T-helper 17 cell (primary cell): Measurements from ENCODE around the gene KANSL3. TPM values are rescaled to one million over a fixed set of nuclear protein-coding genes. Genes with fewer than 3 reads are reported as not detected.

Experiments used
- ATAC-seq: fragments of 150-1000 bp; cut with Tn5 transposase; 2 replicates; pipeline ENCODE4 v1.10.0; 2021; ENCODE audit warnings: mild to moderate bottlenecking, moderate library complexity
- DNase-seq, 3 donors: peaks; one replicate each; pipeline versions ENCODE4 v3.0.0 to v3.0.0-alpha.2; 2020 to 2021
- H3K9me3 ChIP-seq: one replicate; pipeline ENCODE4 v1.7.0; 2013; ENCODE audit warnings: low read length, mild to moderate bottlenecking; ENCODE audit not compliant: control insufficient read depth, poor library complexity, severe bottlenecking
- H3K27ac Mint-ChIP-seq: one replicate; pipeline ENCODE4 v1.8.0; 2022; ENCODE audit warnings: mild to moderate bottlenecking, moderate library complexity, mixed read lengths
- H3K27me3 Mint-ChIP-seq: one replicate; pipeline ENCODE4 v1.8.0; 2022; ENCODE audit warnings: mixed read lengths
- H3K36me3 Mint-ChIP-seq: one replicate; pipeline ENCODE4 v1.8.0; 2022; ENCODE audit warnings: low read depth, mixed read lengths
- H3K4me1 Mint-ChIP-seq: one replicate; pipeline ENCODE4 v1.8.0; 2022; ENCODE audit warnings: mild to moderate bottlenecking, mixed read lengths
- H3K4me3 Mint-ChIP-seq: one replicate; pipeline ENCODE4 v1.8.0; 2022; ENCODE audit warnings: mild to moderate bottlenecking, moderate library complexity, mixed read lengths
- total RNA-seq, 4 donors: library from RNA in 2 of 4; stranded (reverse) in 2 of 4; gene quantifications; one replicate each; pipeline ENCODE4 v1.2.3 and lab custom pipeline; 2022 to 2026

The KANSL3 gene
- total RNA-seq, 2 donors from 2014 or later, result 57.4 to 61.2 TPM

DNA sequence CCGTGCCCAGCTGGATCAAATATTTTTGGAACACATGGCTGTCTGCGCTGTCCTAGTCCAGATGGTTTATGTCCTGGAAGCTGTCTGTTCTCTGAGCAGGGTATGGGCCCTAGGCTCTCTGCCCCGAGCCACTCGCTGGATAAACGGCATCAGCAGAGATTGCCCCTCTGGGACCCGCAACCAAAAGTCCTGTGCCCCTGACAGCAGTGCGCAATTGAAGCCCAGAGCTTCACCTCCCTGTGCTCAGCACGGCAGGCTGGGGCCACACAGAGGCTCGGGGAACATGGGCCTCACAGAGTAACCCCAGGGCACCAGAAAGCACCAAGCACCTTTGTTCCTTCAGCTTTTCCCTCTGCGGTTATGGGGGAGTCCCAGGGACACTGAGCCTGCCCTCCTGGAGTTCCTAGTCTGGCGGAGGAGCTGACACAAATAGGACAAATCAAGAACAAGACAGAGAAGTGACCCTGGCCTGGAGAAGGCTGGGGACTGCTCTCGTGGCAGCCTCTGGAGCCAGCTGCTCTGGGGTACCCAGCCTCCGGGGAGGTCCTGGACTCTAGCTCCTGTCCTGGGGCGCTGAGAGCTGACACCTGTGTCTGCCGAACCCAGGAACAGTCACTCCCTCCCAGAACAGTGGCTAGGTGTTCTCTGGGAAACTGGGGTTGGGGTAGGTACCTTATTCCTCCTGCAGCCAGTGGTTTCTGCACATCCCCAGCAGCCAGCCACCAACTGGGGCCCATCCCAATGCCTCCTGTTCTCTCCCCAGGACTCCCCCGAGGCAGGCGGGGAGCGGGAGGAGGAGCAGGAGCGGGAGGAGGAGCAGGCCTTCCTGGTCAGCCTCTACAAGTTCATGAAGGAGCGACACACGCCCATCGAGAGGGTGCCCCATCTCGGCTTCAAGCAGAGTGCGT, 89.3 kb downstream of the KANSL3 start:
- H3K9me3 ChIP-seq, result no peaks in the 10 kb centered on the region
- ATAC-seq (no peak), DNase-seq (no peak)
- Mint-ChIP-seq H3K4me3 (no peak overlapping the region), H3K27me3 (no peaks in the 10 kb centered on the region), H3K36me3 (peaks cover 2% of the 10 kb centered on the region), H3K27ac (peak overlapping the region; percentile 43), H3K4me1 (peaks cover 46% of the 10 kb centered on the region)

DNA sequence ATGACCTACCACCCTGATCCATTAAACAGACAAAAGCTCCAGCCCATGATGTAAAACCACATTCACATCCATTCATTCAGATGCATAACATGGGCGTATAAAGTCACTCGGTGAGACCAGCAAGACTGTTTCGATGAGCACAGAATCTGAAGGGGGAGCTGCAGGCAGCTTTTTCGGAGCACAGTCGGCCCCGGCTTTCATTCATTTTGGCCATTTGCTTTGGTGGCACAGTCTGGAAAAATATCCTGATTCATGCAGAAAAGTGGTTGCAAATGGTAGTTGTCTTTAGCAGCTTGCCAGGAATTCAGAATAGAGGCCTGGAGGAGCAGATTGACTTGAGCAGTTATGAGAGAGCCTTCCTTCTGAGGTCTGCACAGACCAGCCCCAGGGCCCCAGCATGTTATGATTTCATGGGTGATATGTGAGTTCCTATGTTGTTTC, 90.4 kb downstream of the KANSL3 start:
- H3K4me1 Mint-ChIP-seq, result peaks cover 44% of the 10 kb centered on the region
- no peak for DNase-seq
- H3K9me3 ChIP-seq, result no peaks in the 10 kb centered on the region

DNA sequence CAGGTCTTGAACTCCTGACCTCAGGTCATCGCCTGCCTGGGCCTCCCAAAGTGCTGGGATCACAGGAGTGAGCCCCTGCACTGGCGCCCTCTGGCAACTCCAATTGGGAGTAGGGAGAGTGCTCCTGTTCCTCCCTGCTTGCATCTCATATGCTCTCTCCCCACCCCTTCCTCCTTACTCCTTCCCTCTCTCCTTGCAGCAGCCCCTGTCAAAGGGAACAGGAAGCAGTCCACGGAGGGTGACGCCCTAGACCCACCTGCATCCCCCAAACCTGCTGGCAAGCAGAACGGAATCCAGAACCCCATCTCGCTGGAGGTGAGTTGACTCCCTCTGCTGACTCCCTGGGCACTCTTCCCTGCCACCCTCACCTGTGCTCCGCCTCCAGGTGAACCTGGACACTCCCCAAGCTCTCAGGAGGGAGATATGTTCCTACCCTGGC, 90.9 kb downstream of the KANSL3 start:
- H3K27me3 Mint-ChIP-seq, result no peaks in the 10 kb centered on the region
- H3K4me1 Mint-ChIP-seq, result peaks cover 47% of the 10 kb centered on the region
- ATAC-seq, result no peak
- peak overlapping the region; percentile 84 for H3K4me3 Mint-ChIP-seq
- H3K9me3 ChIP-seq, result no peaks in the 10 kb centered on the region
- DNase-seq, result no peak
- H3K27ac Mint-ChIP-seq, result peak overlapping the region; percentile 85
- peaks cover 5% of the 10 kb centered on the region for H3K36me3 Mint-ChIP-seq

More for the DNA sequence above, 90.4 kb downstream of the KANSL3 start:
- peak overlapping the region; percentile 84 for H3K4me3 Mint-ChIP-seq
- no peak for ATAC-seq
- no peaks in the 10 kb centered on the region for H3K27me3 Mint-ChIP-seq
- peaks cover 3% of the 10 kb centered on the region for H3K36me3 Mint-ChIP-seq
- peak overlapping the region; percentile 85 for H3K27ac Mint-ChIP-seq

GRCh38 chr2:96546797-96547196, 91.3 kb downstream of the KANSL3 start:
- peak; percentile 59 for ATAC-seq

DNA sequence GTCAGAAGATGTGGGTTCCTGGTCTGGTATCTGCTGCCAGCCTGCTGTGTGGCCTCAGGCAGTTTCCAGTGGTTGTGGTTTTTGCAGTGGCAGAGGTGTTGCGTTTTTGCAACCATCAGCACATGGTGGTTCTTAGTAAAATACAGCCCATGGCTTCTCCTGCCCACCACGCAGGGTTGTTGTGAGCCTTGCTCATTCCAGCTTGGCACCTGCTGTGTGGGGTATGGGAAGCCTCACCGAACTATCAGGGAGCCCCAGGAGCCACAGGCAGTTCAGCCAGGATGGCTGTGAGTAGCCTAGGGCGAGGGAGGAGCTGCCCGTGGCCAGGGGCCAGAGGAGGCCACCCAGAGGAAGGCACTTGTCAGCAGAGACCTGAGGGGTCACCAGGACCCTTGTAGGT, 91.8 kb downstream of the KANSL3 start:
- H3K4me1 Mint-ChIP-seq, result peaks cover 47% of the 10 kb centered on the region
- peaks cover 5% of the 10 kb centered on the region for H3K36me3 Mint-ChIP-seq
- DNase-seq (no peak), ATAC-seq (peak; percentile 7)
- H3K27ac Mint-ChIP-seq, result peak overlapping the region; percentile 85
- H3K27me3 Mint-ChIP-seq, result no peaks in the 10 kb centered on the region
- no peaks in the 10 kb centered on the region for H3K9me3 ChIP-seq
- peak overlapping the region; percentile 84 for H3K4me3 Mint-ChIP-seq

More at GRCh38 chr2:96546797-96547196, 91.3 kb downstream of the KANSL3 start:
- Mint-ChIP-seq H3K4me1 (peaks cover 45% of the 10 kb centered on the region), H3K36me3 (peaks cover 5% of the 10 kb centered on the region), H3K27me3 (no peaks in the 10 kb centered on the region), H3K27ac (peak overlapping the region; percentile 85), H3K4me3 (peak overlapping the region; percentile 84)
- DNase-seq, result no peak
- no peaks in the 10 kb centered on the region for H3K9me3 ChIP-seq

Other genes with a start within 250 kb of the KANSL3 start
- under 1 TPM in 1 of 2 donors, not detected in 1; 0.44 TPM for gene NEURL3, start 133.0 kb downstream of the KANSL3 start, total RNA-seq
- gene ARID5A, start 101.6 kb downstream of the KANSL3 start, total RNA-seq, result 100 to 1,000 TPM; 126 to 139 TPM
- not detected for gene FER1L5, start 4.5 kb upstream of the KANSL3 start, total RNA-seq
- 1 to 10 TPM; 3.6 to 7.1 TPM for gene LMAN2L, start 101.8 kb upstream of the KANSL3 start, total RNA-seq
- gene CNNM4, start 122.6 kb upstream of the KANSL3 start, total RNA-seq, result 1 to 10 TPM; 6.4 to 8.1 TPM
- 10 to 100 TPM; 30.8 to 39.5 TPM for gene CNNM3, start 178.0 kb upstream of the KANSL3 start, total RNA-seq
- 10 to 100 TPM in 1 of 2 donors, 1 to 10 TPM in 1; 7.6 to 11.2 TPM for gene ANKRD23, start 205.7 kb upstream of the KANSL3 start, total RNA-seq
- 10 to 100 TPM; 16.8 to 18.6 TPM for gene ANKRD39, start 219.7 kb upstream of the KANSL3 start, total RNA-seq
- 10 to 100 TPM; 25.5 to 30.9 TPM for gene SEMA4C, start 231.8 kb upstream of the KANSL3 start, total RNA-seq